AG04449 (cell line): ENCODE data around the gene NFIA.

Experiments used
- CTCF ChIA-PET: fragments of 350-600 bp; formaldehyde crosslinking; extraction: SDS; loops from one replicate; lab custom pipeline; 2021; ENCODE audit warnings: antibody characterized with exemption; lab: Yijun Ruan, JAX
- POLR2A ChIA-PET: fragments of 400-600, 350-600 bp; formaldehyde crosslinking; extraction: SDS; loops from one replicate; lab custom pipeline; 2020; ENCODE audit warnings: antibody characterized with exemption, inconsistent platforms; lab: Yijun Ruan, JAX
- DNase-seq: peaks from one replicate; pipeline ENCODE4 v3.0.0-alpha.2; 2010; ENCODE audit warnings: low read depth, low spot score
- H3K4me3 ChIP-seq: 2 replicates; pipeline ENCODE4 v1.5.1; 2011; ENCODE audit warnings: low read depth, mild to moderate bottlenecking, control low read depth, low read length
- CTCF ChIP-seq: IDR thresholded peaks from one replicate; pipeline ENCODE4 v1.5.1; 2011; ENCODE audit warnings: mild to moderate bottlenecking, moderate library complexity, low read length, control low read depth, inconsistent platforms; ENCODE audit not compliant: insufficient read depth; ENCODE audit errors: missing control alignments

The NFIA gene

GRCh38 chr1:61370913-61371279, 288.5 kb downstream of the NFIA start:
- no peak overlapping the region for H3K4me3 ChIP-seq
- TF ChIP-seq CTCF = no peak
- ChIA-PET CTCF (no interaction called here), POLR2A (no interaction called here)
- DNase-seq = no peak

GRCh38 chr1:61372944-61373343, 290.6 kb downstream of the NFIA start:
- no peak for TF ChIP-seq CTCF
- DNase-seq = no peak
- H3K4me3 ChIP-seq = no peak overlapping the region
- ChIA-PET POLR2A (no interaction called here), CTCF (no interaction called here)

- H3K4me3 ChIP-seq = no peak overlapping the region
- DNase-seq = no peak
- ChIA-PET POLR2A (no interaction called here), CTCF (no interaction called here)
- no peak for TF ChIP-seq CTCF
Observed at GRCh38 chr1:61374156-61374555, 291.8 kb downstream of the NFIA start.

GRCh38 chr1:61375082-61375880, 292.9 kb downstream of the NFIA start:
- no peak for DNase-seq
- no peak for TF ChIP-seq CTCF
- ChIA-PET POLR2A (no interaction called here), CTCF (no interaction called here)
- H3K4me3 ChIP-seq = no peak overlapping the region

GRCh38 chr1:61376151-61376550, 293.8 kb downstream of the NFIA start:
- no peak for TF ChIP-seq CTCF
- ChIA-PET CTCF (no interaction called here), POLR2A (no interaction called here)
- DNase-seq = no peak
- H3K4me3 ChIP-seq = no peak overlapping the region

GRCh38 chr1:61377242-61377958, 295.0 kb downstream of the NFIA start:
- CTCF ChIA-PET = no interaction called here
- no peak for DNase-seq
- no peak for TF ChIP-seq CTCF
- H3K4me3 ChIP-seq = no peak overlapping the region
- POLR2A ChIA-PET = no interaction called here
